Activated T-cell treated with anti-CD3 and anti-CD28 coated beads for 4 hours (primary cell): ENCODE data around the gene SLC6A3.
"Not testable (repeated sequence)": the region's sequence is repeated elsewhere in the genome, so short reads cannot be mapped to it uniquely, and the experiment has no call there.

Source experiments
- DNase-seq: peaks from one replicate; pipeline ENCODE4 v3.0.0-alpha.2; 2020

Gene SLC6A3

GRCh38 chr5:1463326-1464095, 18.3 kb upstream of the SLC6A3 start:
- DNase-seq: no peak

DNA sequence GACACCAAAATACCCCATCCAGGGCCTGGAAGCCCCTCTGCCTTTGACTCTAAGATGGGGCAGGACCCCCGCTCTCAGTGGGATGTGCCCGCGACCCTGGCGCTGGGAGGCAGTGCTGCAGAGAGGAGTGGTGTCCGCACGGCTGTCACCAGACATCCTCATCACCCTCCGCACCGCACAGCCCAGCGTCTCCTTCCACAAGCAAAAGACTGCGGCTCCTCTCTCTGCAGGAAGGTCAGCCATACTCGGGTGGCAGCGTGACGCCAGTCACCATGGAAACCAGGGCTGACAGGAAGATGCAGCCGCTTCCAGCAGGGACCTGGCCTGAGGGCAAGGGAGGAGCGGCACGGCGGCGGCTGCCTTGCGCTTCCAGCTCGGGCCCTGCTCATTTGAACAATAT, 17.1 kb upstream of the SLC6A3 start:
- DNase-seq: no peak

- DNase-seq: no peak
Observed at GRCh38 chr5:1461396-1461795, 16.2 kb upstream of the SLC6A3 start.

- no peak for DNase-seq
Observed at GRCh38 chr5:1460054-1460682, 14.9 kb upstream of the SLC6A3 start.

DNA sequence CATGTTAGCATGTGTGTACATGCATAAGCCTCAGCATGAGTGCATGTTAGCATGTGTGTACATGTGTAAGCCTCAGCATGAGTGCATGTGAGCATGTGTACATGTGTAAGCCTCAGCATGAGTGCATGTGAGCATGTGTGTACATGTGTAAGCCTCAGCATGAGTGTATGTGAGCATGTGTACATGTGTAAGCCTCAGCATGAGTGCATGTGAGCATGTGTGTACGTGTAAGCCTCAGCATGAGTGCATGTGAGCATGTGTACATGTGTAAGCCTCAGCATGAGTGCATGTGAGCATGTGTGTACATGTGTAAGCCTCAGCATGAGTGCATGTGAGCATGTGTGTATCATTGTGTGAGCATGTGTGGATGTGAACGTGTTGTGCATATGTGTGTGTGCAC, 14.2 kb upstream of the SLC6A3 start:
- not testable (repeated sequence) for DNase-seq

GRCh38 chr5:1456110-1456881, 11.1 kb upstream of the SLC6A3 start:
- not testable (repeated sequence) for DNase-seq

GRCh38 chr5:1453613-1454012, 8.4 kb upstream of the SLC6A3 start:
- no peak for DNase-seq

GRCh38 chr5:1449081-1449630, 3.9 kb upstream of the SLC6A3 start:
- DNase-seq: no peak

DNA sequence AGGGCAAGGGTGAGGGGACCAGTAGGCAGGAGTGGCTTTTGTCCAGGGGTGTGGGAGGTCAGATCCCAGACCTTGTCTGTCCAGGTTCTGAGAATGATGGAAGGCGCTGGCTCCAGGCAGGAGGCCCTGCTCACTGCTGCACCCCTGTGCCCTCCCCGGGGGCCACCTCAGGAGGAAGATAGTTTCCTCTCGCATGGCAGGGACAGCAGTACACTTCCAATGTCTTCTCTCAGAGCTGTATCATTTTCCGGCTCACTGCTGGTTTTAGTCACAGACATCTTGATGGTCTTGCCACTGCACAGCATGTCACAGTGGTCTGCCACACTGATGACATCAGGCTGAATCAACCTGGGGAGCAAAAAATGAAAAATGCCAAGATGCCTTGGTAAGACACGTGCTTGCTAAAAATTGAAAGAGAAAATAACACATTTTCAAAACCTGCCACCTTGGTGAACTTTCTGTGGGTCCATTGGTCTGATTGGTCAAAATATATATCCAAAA, 3.3 kb upstream of the SLC6A3 start:
- no peak for DNase-seq

- DNase-seq: no peak
Observed at GRCh38 chr5:1447671-1448361, 2.6 kb upstream of the SLC6A3 start.

GRCh38 chr5:1446602-1447343, 1.5 kb upstream of the SLC6A3 start:
- DNase-seq: no peak

GRCh38 chr5:1445689-1446601, 705 bp upstream of the SLC6A3 start:
- no peak for DNase-seq

GRCh38 chr5:1444361-1445189, 665 bp downstream of the SLC6A3 start:
- DNase-seq: no peak

DNA sequence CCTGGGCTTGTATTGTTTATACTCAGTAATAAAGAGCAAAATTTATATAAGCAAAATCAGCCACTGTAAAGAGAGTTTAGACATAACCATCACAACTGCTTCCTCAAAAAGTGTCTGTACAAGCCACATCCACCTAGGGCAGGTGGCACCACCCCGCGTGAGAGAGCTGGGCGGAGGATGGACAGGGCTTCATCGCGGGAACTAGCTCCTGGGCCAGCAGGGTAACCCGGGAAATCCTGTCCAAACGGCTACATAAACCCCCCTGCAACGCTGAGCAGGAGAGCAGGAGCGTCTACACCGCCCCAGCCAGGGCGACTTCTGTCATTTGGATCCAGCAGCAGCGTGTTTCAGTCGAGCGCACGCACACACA, 1.3 kb downstream of the SLC6A3 start:
- DNase-seq: no peak

- no peak for DNase-seq
Observed at GRCh38 chr5:1443171-1443570, 2.1 kb downstream of the SLC6A3 start.

DNA sequence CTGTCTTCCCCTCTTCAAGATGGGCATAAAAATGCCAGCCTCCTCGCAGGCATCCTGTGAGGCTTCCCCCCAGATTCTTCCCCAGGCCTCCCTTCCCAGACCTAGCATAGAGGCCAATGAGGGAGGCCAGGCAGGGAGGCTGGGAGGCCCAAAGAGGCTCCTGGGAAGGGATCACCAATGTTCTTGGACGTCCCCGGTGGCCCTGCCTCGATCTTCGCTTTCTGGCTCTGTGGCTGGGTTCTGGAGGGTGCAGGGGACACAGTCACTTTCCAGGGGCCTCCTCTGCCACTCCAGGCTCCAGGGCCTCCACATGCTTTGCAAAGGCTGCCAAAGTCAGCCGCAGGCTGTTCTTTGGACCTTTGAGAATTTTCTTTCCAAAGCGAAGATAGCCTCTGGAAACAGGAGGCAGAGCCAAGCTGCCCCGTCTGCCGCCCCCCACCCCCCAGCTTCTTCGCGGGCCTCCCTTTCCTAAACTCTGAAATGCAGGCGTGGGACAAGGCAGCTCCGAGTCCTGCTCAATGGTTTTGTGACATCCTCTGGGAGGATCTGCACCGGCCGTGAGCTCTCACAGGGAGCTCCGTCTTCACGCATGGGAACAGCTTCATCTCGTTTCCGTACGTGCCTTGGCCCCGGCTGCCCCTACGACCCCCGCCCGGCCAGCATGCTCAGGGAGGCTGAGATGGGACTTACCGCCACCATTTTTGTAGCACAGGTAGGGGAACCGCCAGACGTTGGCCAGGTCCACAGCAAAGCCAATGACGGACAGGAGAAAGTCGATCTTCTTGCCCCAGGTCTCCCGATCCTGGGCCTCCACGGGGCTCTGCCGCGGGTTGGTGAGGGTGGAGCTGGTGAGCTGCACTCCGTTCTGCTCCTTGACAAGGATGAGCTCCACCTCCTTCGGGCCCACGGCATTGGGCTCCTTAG, 2.8 kb downstream of the SLC6A3 start:
- DNase-seq: no peak

DNA sequence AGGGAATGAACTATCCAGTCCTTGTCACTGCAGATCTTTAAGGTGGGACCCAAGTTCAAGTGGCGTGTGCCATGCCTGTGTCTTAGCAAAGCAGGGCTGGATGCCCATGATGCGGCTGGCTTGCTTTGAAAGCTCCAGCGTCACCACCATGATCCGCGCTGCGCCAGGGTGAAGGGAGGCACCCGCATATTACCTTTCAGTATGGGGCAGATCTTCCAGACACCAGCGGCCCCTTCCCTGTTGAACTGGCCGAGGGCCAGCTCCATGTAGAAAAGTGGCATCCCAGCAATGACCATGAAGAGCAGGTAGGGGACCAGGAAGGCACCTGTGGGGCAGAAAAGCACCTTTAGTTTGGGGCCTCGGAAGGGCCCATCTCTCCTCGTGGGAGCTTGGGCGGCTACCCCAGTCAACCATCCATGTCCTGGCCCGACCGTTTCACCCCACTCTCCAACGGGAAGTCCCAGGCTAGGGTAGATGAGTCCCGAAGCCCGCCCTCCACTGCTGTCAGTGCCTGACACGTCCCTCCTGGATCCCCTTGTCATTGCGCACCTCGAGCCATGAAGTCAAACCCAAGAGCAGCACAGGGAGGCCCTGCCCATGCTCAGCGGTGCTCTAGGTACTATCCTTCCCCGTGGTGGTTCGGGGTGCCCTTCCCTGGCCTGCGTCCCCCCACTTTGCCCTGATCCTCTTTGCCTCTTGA, 3.9 kb downstream of the SLC6A3 start:
- no peak for DNase-seq

DNA sequence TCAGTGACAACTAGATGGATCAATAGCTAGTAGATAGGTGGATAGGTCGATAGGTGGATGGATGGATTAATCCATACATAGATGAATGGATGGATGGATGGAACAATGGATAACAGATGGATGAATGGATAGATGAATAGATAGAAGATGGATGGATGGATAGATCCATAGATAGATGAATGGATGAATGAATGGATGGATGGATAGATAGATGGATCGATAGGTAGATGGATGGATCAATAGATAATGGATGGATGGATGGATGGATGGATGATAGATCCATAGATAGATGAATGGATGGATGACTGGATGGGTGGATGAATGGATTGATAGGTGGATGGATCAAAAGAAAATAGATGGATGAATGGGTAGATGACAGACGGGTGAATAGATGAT, 5.1 kb downstream of the SLC6A3 start:
- DNase-seq: no peak
